IPS-20b (cell line): ENCODE measurements around the gene TM9SF1.
"Not testable (repeated sequence)": the region's sequence is repeated elsewhere in the genome, so short reads cannot be mapped to it uniquely, and the experiment has no call there.

Source experiments
- H3K27ac ChIP-seq: one replicate; pipeline ENCODE4 v1.5.1; 2013; ENCODE audit warnings: low read length
- H3K27me3 ChIP-seq: 2 replicates; pipeline ENCODE4 v1.6.1; 2013; ENCODE audit warnings: mild to moderate bottlenecking, low read length, inconsistent platforms; ENCODE audit not compliant: insufficient read depth
- H3K36me3 ChIP-seq: 2 replicates; pipeline ENCODE4 v1.6.1; 2013; ENCODE audit warnings: low read depth, mild to moderate bottlenecking, inconsistent platforms, low read length, moderate library complexity; ENCODE audit not compliant: insufficient read depth
- H3K4me1 ChIP-seq: 2 replicates; pipeline ENCODE4 v1.6.1; 2013; ENCODE audit warnings: mild to moderate bottlenecking, control low read depth, inconsistent platforms, low read length, moderate library complexity; ENCODE audit not compliant: insufficient read depth
- H3K4me3 ChIP-seq: 2 replicates; pipeline ENCODE4 v1.5.1; 2013; ENCODE audit warnings: mild to moderate bottlenecking, low read length, inconsistent platforms
- H3K9ac ChIP-seq: 2 replicates; pipeline ENCODE4 v1.6.1; 2013; ENCODE audit warnings: low read depth, mild to moderate bottlenecking, inconsistent platforms, low read length, moderate library complexity
- H3K9me3 ChIP-seq: 2 replicates; pipeline ENCODE4 v1.6.1; 2013; ENCODE audit warnings: mild to moderate bottlenecking, low read depth, low read length, inconsistent platforms; ENCODE audit not compliant: insufficient read depth

Gene TM9SF1

DNA sequence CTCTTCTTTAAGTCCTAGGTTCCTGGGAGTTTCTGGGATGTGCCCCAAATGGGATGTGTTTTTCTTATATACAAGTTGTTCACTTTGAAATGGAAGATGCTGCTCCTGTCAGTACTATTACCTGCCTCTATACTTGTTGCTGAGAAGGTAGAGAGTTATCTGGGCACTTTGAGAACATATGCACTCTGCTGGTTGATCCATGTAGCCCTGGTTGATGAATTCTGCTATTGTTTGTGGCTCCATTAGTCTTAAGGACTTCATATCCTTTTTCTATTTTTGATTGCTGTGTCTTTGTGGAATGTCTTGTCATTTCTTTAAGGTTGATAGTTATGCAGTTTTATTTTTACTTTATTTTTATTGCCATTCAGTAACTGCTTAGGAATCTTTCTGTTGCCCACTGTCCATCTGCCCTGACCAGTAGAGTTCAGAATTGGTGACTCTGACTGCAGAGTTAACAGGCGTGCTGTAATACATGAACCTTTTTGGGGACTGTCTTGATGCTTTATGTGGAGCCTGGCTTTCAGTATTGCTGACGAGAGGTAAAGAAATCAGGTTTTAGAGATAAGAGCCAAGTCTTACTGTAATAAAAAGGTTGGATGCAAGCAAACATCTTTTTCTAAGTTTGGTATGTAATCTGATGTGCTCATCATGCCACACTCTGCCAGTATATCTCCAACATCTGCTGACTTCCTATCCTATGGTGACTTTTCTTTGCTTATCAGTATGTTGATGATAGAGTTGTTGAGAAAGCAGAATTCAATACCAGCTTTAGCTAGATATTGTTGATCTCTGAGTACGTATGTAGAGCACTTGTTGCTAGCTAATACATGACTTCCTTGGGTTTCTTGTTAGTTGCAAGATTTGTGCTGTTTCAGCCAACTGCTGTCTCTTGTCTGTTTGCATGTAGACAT lies 39.1 kb upstream of the TM9SF1 start:
- Histone ChIP-seq H3K36me3 (peaks cover 52% of the 10 kb centered on the region), H3K4me3 (0 out of 2 replicates have a peak overlapping the region, but pooled peaks have one; percentile 90), H3K27me3 (no peaks in the 10 kb centered on the region), H3K9me3 (no peaks in the 10 kb centered on the region), H3K9ac (no peak overlapping the region; the same call in 1 of the 2 replicates), H3K4me1 (peaks cover 5% of the 10 kb centered on the region), H3K27ac (no peak overlapping the region)

- H3K9me3 ChIP-seq = no peaks in the 10 kb centered on the region
- peaks cover 5% of the 10 kb centered on the region for H3K4me1 ChIP-seq
- no peaks in the 10 kb centered on the region for H3K27me3 ChIP-seq
- H3K9ac ChIP-seq = peak overlapping the region; percentile 98
- peak overlapping the region; percentile 82 for H3K27ac ChIP-seq
- peaks cover 43% of the 10 kb centered on the region for H3K36me3 ChIP-seq
- H3K4me3 ChIP-seq = peak overlapping the region; percentile 90
Observed at GRCh38 chr14:24233538-24233866, 38.3 kb upstream of the TM9SF1 start.

- peak within 1 kb of the TSS; percentile 82 for H3K27ac ChIP-seq
- H3K4me1 ChIP-seq = peaks cover 5% of the 10 kb centered on the region
- no peaks in the 10 kb centered on the region for H3K9me3 ChIP-seq
- H3K36me3 ChIP-seq = peaks cover 42% of the 10 kb centered on the region
- H3K4me3 ChIP-seq = peak within 1 kb of the TSS; percentile 90
- peak within 1 kb of the TSS; percentile 98 for H3K9ac ChIP-seq
- no peaks in the 10 kb centered on the region for H3K27me3 ChIP-seq
Observed at GRCh38 chr14:24232645-24233537, 37.6 kb upstream of the TM9SF1 start, which contains the start of gene GMPR2. Gene GMPR2, plus strand, starts transcription at chr14:24232929. Its CDS starts 325 bp downstream, at chr14:24233254.

DNA sequence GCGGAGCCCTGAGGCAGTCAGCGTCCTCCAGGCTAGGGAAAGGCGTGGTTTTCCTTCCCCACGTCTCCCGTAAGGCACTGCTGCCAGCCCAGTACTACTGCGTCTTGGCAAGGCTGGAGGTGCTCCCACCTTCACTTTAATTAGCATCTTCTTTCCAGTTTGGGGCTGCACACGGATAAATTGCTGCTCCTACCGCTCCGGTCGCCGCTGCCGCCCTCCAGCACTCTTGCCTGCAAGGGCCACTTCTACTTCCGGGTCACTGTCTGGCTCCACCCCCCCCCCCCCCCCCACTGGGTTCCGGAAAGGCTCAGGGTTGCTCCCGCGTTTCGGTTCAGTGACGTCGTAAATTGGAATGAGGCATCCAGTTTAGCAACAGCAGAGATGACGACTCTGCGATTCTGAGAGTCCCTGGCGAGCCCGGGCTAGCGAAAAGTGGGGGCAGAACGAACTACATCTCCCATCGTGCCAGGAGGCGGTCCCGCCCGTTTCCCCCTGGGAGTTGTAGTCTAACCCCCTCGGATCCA lies 36.9 kb upstream of the TM9SF1 start, which contains the start of gene NEDD8:
Gene NEDD8 (minus strand): TSS at position 247 of the 524 bp plus-strand sequence. CDS start 100 bp downstream, at position 147.
- Histone ChIP-seq H3K4me1 (peaks cover 5% of the 10 kb centered on the region), H3K9ac (peak within 1 kb of the TSS; percentile 98), H3K36me3 (peaks cover 34% of the 10 kb centered on the region), H3K9me3 (no peaks in the 10 kb centered on the region), H3K4me3 (peak within 1 kb of the TSS; percentile 90), H3K27ac (peak within 1 kb of the TSS; percentile 82), H3K27me3 (no peaks in the 10 kb centered on the region)

DNA sequence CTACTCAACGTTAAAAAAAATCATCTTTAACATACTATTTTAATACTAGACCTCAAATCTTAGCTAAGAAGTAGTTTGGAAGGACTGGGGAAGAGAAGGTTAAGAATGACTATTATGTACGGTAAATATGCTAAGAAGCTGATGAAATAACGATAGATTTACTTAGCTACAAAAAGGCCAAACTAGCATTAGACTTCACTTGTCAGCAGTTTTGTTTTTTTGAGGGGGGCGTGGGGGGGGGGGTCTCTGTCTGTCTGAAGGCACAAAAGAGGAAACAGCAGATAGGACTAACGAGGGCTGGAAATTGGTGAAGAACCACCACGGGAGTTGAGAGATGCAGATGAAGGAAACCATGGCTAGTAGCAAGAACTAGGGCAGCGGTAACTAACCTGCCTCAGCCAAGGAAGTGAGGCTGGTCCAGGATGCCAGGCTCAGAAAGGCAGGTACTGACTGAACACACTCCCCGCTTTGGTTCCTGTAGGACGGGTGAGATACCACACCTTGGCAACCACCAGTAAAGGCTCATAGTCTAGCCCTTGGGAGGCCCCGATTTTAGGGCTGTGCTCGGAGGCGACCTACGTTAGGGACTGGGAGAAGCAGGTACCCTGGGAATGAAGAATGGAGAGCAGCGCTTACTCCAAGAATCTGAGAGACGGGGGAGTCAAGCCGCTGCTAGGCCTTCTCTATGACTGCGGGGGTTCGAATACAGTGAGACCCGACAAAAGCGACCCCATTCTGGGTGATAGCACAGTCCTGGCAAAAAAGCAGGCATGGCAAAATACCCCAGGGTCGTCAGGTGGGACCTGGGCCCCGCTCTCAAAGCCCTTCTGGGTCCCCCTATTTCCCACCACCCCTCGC lies 36.3 kb upstream of the TM9SF1 start:
- peaks cover 5% of the 10 kb centered on the region for H3K4me1 ChIP-seq
- no peaks in the 10 kb centered on the region for H3K9me3 ChIP-seq
- peak overlapping the region; percentile 98 for H3K9ac ChIP-seq
- peak overlapping the region; percentile 82 for H3K27ac ChIP-seq
- H3K36me3 ChIP-seq = peaks cover 28% of the 10 kb centered on the region
- H3K27me3 ChIP-seq = no peaks in the 10 kb centered on the region
- H3K4me3 ChIP-seq = peak overlapping the region; percentile 90

GRCh38 chr14:24228902-24229301 lies 33.7 kb upstream of the TM9SF1 start:
- no peak overlapping the region for H3K9ac ChIP-seq
- no peak overlapping the region for H3K4me3 ChIP-seq
- peaks cover 4% of the 10 kb centered on the region; the same call in 1 of the 2 replicates for H3K36me3 ChIP-seq
- H3K27ac ChIP-seq = no peak overlapping the region
- H3K4me1 ChIP-seq = peaks cover 5% of the 10 kb centered on the region
- H3K9me3 ChIP-seq = no peaks in the 10 kb centered on the region
- H3K27me3 ChIP-seq = no peaks in the 10 kb centered on the region

- H3K9ac ChIP-seq = no peak overlapping the region
- H3K27ac ChIP-seq = no peak overlapping the region
- H3K27me3 ChIP-seq = no peaks in the 10 kb centered on the region
- no peaks in the 10 kb centered on the region for H3K9me3 ChIP-seq
- no peak overlapping the region for H3K4me3 ChIP-seq
- no peaks in the 10 kb centered on the region for H3K4me1 ChIP-seq
- H3K36me3 ChIP-seq = peaks cover 4% of the 10 kb centered on the region; the same call in 1 of the 2 replicates
Observed at GRCh38 chr14:24226473-24226872, 31.2 kb upstream of the TM9SF1 start.

DNA sequence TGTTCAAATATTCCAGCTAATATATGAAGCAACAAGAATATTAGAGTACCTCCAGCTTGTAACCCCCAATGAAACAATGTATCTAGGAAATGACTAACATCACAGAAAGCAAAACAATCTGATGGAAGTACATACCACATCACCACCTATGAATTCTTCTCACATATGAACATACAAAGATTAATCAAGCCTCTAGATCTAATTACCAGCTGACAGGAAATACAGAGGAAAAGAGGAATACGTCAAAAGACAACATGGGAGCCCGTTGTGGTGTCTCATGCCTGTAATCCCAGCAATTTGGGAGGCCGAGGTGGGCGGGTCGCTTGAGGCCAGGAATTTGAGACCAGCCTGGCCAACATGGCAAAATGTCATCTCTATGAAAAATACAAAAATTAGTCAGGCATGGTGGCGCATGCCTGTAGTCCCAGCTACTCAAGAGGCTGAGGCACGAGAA lies 29.4 kb upstream of the TM9SF1 start:
- Histone ChIP-seq H3K27me3 (no peaks in the 10 kb centered on the region), H3K9ac (no peak overlapping the region), H3K4me1 (no peaks in the 10 kb centered on the region), H3K36me3 (peaks cover 4% of the 10 kb centered on the region; the same call in 1 of the 2 replicates), H3K27ac (no peak overlapping the region), H3K9me3 (no peaks in the 10 kb centered on the region), H3K4me3 (no peak overlapping the region)

GRCh38 chr14:24222987-24223386 lies 27.7 kb upstream of the TM9SF1 start:
- H3K4me1 ChIP-seq, H3K36me3 ChIP-seq, H3K9ac ChIP-seq, H3K27me3 ChIP-seq, H3K9me3 ChIP-seq, H3K27ac ChIP-seq, H3K4me3 ChIP-seq: not testable (repeated sequence)

DNA sequence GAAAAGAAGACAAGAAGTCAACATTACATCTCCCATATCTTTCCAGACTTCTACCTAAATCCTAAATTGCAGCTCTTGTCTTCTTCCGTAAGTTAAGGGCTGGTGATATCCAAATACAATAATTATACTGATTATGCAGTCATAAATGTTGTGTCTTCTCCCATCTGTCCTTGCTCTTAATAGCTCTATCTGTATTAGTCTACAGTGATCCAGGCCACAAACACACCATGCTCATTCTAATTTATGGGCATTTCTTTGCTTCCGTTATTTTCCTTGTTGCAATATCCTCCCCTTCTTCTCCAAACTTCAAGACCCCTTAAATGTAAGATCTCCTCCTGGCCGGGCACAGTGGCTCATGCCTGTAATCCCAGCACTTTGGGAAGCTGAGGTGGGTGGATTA lies 24.3 kb upstream of the TM9SF1 start:
- Histone ChIP-seq H3K4me1 (no peaks in the 10 kb centered on the region), H3K9me3 (no peaks in the 10 kb centered on the region), H3K27ac (no peak overlapping the region), H3K36me3 (peaks cover 7% of the 10 kb centered on the region), H3K27me3 (no peaks in the 10 kb centered on the region), H3K9ac (no peak overlapping the region), H3K4me3 (no peak overlapping the region)
